ENCODE results near the gene PRKCB.
"Not testable (repeated sequence)": the region's sequence is repeated elsewhere in the genome, so short reads cannot be mapped to it uniquely, and the experiment has no call there.

Gene PRKCB

GRCh38 chr16:23902748-23903414 lies 67.1 kb downstream of the PRKCB start:
- no peak for DNase-seq (ENCODE audit: low spot score)

GRCh38 chr16:23905027-23905426 lies 69.2 kb downstream of the PRKCB start:
- peak; percentile 16 for DNase-seq (ENCODE audit: low spot score)

GRCh38 chr16:23907457-23907902 lies 71.7 kb downstream of the PRKCB start:
- no peak for DNase-seq (ENCODE audit: low spot score)

- DNase-seq (ENCODE audit: low spot score), result no peak
Observed at GRCh38 chr16:23907903-23908302, 72.1 kb downstream of the PRKCB start.

- no peak for DNase-seq (ENCODE audit: low spot score)
Observed at GRCh38 chr16:23908790-23909189, 73.0 kb downstream of the PRKCB start.

GRCh38 chr16:23909792-23910418 lies 74.1 kb downstream of the PRKCB start:
- no peak for DNase-seq (ENCODE audit: low spot score)

- DNase-seq (ENCODE audit: low spot score), result no peak
Observed at GRCh38 chr16:23914946-23915530, 79.3 kb downstream of the PRKCB start.

GRCh38 chr16:23916552-23916951 lies 80.8 kb downstream of the PRKCB start:
- not testable (repeated sequence) for DNase-seq (ENCODE audit: low spot score)

- DNase-seq (ENCODE audit: low spot score), result no peak
Observed at GRCh38 chr16:23917621-23918020, 81.8 kb downstream of the PRKCB start.

GRCh38 chr16:23920446-23920845 lies 84.7 kb downstream of the PRKCB start:
- no peak for DNase-seq (ENCODE audit: low spot score)

- DNase-seq (ENCODE audit: low spot score), result no peak
Observed at GRCh38 chr16:23920899-23921298, 85.1 kb downstream of the PRKCB start.

- DNase-seq (ENCODE audit: low spot score), result no peak
Observed at GRCh38 chr16:23922406-23922805, 86.6 kb downstream of the PRKCB start.

GRCh38 chr16:23924128-23924527 lies 88.3 kb downstream of the PRKCB start:
- no peak for DNase-seq (ENCODE audit: low spot score)

- no peak for DNase-seq (ENCODE audit: low spot score)
Observed at GRCh38 chr16:23927796-23928195, 92.0 kb downstream of the PRKCB start.

GRCh38 chr16:23929237-23929636 lies 93.5 kb downstream of the PRKCB start:
- DNase-seq (ENCODE audit: low spot score), result no peak

GRCh38 chr16:23929856-23930255 lies 94.1 kb downstream of the PRKCB start:
- no peak for DNase-seq (ENCODE audit: low spot score)

GRCh38 chr16:23930791-23931190 lies 95.0 kb downstream of the PRKCB start:
- DNase-seq (ENCODE audit: low spot score), result peak; percentile 30

- no peak for DNase-seq (ENCODE audit: low spot score)
Observed at GRCh38 chr16:23931199-23931598, 95.4 kb downstream of the PRKCB start.

- DNase-seq (ENCODE audit: low spot score), result not testable (repeated sequence)
Observed at GRCh38 chr16:23933650-23934049, 97.9 kb downstream of the PRKCB start.

- no peak for DNase-seq (ENCODE audit: low spot score)
Observed at GRCh38 chr16:23934610-23935236, 98.9 kb downstream of the PRKCB start.

- DNase-seq (ENCODE audit: low spot score), result no peak
Observed at GRCh38 chr16:23940111-23940510, 104.3 kb downstream of the PRKCB start.

- no peak for DNase-seq (ENCODE audit: low spot score)
Observed at GRCh38 chr16:23941025-23941424, 105.2 kb downstream of the PRKCB start.
